Measurements from ENCODE around the gene LRRC52.

GRCh38 chr1:165507570-165507969 is 36.2 kb upstream of the LRRC52 start:
- no peak for TF ChIP-seq REST (IDR thresholded peaks at IDR 0.05; ENCODE audit: insufficient read depth in 1 of 2, low read depth in 2 of 2, low read length in 1 of 2)
- TF ChIP-seq CTCF (IDR thresholded peaks at IDR 0.05), result no peak
- no peak for TF ChIP-seq POLR2AphosphoS5 (IDR thresholded peaks at IDR 0.05; ENCODE audit: low read depth, low read length)
- TF ChIP-seq SIN3A (IDR thresholded peaks at IDR 0.05; ENCODE audit: borderline replicate concordance, insufficient read depth, low read depth, low read length), result no peak
